Fibroblast of peridontal ligament (primary cell): ENCODE results near the gene PRPF31.
A peak's percentile ranks its signal among the peaks of the same experiment; 100 is the strongest.
"Not testable (repeated sequence)": the region's sequence is repeated elsewhere in the genome, so short reads cannot be mapped to it uniquely, and the experiment has no call there.

Experiments used
- DNase-seq: peaks from one replicate; pipeline ENCODE4 v3.0.0-alpha.2; 2010; ENCODE audit errors: extremely low read depth

Gene PRPF31

DNA sequence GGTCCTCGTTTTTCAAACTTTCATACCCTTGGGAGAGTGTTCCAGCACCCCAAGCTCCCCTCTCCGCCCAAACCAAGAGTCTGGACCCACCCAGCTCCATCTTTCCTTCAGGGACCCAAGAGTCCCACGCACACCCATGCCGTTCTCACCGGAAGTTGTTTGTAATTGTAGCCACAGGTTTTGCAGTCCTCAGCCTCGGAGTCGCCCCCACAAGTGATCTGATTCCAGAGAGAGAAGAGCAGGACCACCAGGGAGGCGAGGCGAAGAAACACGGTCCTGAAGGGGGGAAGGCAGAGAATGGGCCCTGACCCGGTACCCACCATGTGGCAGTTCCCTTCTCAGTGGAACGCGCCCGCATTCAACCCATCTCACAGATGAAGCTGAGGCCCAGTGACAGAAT lies 47.3 kb downstream of the PRPF31 start:
- DNase-seq: no peak

DNA sequence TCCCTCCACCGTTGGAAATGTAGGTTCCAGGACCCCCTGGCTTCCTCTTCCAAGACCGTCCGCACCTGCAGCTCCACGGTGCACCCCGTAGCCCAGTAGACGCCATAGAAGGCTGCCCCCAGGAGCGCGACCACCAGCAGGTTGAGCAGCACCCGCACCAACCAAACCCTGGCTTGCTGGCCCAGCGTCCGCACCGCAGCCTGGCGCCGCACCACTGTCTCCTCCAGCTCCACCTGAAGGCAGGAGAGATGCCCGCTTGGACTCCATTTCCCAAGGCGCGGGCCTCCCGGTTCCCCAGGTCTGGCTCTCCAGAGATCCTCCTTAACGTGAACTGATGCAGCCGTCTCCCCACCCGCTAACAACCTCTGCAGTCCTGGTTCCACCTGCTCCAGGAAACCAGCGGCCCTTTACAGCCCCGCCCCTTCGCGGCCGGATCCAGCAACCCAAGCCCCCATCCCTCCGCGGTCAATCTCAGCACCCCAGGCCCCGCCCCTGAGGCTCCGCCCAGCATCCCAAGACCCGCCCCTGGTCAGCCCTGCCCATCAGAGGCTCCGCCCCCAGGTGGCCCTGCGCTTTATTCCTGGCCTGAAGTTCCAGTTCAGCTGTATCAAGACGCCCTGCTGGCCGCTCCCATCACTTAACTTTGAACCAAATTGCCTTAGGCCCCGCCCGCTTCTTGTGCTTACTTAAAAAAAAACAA lies 49.0 kb downstream of the PRPF31 start:
- DNase-seq: no peak

DNA sequence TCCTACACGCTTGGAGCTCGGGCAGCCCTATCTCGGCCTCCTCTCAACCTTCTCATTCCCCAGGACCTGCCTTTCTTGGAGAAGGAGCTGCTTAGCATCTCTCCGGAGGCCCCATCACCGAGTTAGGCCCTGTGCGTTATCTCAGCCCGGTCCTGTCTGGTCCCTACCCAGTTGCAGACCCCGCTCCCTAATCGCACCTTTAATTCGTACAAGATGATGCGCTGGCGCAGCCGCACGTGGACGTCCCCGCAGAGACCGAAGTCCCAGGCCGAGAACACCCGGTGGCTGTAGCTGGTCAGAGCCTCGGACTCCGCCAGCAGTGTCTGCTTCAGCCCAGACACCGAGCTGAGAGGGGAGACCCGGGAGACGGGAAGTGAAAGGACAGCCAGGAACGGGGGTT lies 49.7 kb downstream of the PRPF31 start:
- no peak for DNase-seq

GRCh38 chr19:54168174-54168917 lies 52.8 kb downstream of the PRPF31 start:
- peak; percentile 83 for DNase-seq

DNA sequence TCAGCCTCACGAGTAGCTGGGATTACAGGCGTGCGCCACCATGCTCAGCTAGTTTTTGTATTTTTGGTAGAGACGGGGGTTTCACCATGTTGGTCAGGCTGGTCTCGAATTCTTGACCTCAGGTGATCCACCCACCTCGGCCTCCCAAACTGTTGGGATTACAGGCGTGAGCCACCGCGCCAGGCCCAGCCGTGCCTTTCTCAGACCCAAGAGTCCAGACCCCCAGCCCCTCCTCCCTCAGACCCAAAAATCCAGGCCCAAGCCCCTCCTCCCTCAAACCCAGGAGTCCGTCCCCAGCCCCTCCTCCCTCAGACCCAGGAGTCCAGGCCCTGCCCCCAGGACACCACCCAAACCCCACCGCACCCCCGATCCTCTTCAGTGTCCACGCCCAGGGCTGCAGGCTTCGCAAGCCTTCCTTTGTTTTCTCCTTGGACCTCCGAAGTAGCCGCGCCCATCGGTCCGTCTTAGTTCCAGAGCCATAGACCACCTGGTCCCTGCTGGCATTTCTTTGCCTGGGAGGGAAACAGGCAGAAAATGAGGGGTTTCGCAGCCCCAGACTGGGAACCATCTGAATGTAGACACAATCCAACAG lies 53.7 kb downstream of the PRPF31 start:
- DNase-seq: no peak

DNA sequence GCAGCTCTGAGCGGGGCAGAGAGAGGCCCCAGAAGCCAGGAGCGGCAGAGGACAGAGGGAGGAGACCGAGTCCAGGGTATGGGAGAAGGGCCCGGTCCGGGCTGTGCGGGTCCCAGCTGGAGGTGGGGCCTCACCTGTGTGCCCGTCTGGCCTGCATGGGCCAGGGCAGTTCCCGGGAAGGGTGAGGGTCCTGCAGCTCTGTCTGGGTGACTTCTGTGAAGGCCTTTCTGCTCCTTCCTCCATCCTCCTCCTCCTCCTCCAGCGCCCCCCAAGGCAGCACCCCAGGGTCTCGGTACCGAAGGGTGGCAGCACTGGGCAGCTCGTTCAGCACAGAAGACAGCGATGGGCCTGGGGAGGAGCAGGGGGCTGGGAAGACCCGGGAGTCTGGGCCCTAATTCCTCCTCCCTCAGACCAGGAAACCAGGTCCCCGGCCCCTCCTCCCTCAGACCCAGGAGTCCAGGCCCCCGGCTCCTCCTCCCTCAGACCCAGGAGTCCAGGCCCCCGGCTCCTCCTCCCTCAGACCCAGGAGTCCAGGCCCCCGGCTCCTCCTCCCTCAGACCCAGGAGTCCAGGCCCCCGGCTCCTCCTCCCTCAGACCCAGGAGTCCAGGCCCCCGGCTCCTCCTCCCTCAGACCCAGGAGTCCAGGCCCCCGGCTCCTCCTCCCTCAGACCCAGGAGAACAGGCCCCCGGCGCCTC lies 56.3 kb downstream of the PRPF31 start:
- DNase-seq: not testable (repeated sequence)

DNA sequence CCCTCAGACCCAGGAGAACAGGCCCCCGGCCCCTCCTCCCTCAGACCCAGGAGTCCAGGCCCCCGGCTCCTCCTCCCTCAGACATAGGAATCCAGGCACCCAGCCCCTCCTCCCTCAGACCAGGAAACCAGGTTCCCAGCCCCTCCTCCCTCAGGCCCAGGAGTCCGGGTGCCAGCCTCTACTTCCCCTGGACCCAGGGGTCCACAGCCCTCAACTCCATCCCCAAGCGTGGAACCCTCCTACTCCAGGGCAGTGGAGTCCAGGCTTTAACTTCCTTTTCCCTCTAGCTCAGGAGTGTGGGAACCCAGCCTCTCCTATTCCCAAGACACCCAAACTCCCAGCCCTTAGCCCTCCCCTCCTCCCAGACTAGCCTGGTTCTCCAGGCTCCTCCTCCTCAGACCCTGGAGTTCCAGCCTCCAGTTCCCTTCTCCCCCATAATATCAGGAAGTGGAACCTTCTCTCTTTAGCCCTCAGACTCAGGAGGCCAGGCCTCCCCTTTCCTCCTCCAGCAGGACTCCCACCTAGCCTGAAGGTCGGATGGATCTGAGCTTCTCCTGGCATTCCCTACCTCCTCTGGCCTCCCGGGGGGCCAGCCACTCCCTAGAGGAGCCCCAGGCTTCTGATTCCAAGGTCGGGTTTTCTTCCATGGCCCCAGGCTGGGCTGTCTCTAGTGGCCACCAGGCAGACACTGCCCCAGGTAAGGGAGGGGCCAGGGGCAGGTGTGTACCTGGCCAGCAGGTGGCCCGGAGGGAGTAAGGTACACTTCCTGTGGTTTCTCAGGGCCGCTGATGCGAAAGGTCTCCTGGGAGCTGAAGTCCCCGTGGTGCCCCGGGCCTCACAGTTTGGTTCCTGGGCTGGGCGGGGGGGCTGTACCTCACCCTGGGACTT lies 57.2 kb downstream of the PRPF31 start, which contains the start of gene TMC4:
TSS of gene TMC4 (minus strand) at position 690 of the 888 bp plus-strand sequence. CDS start at position 647, 43 bp downstream.
- peak; percentile 38 for DNase-seq

DNA sequence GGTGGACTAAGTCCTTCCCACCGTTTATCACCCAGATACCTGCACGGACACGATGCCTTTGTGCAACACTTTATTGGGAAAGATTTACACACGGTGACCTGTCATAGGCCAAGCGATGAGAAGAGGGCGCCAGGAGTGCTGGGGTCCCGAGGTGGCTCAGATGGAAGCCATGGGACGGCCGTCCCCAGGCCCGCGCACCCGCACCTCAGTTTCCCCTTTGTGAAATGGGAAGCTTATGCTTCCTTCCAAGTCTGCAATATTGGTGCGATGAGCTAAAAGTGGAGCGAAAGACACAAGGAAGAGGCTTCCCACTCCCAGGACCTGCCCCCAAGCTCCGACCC lies 57.8 kb downstream of the PRPF31 start:
- DNase-seq: no peak

DNA sequence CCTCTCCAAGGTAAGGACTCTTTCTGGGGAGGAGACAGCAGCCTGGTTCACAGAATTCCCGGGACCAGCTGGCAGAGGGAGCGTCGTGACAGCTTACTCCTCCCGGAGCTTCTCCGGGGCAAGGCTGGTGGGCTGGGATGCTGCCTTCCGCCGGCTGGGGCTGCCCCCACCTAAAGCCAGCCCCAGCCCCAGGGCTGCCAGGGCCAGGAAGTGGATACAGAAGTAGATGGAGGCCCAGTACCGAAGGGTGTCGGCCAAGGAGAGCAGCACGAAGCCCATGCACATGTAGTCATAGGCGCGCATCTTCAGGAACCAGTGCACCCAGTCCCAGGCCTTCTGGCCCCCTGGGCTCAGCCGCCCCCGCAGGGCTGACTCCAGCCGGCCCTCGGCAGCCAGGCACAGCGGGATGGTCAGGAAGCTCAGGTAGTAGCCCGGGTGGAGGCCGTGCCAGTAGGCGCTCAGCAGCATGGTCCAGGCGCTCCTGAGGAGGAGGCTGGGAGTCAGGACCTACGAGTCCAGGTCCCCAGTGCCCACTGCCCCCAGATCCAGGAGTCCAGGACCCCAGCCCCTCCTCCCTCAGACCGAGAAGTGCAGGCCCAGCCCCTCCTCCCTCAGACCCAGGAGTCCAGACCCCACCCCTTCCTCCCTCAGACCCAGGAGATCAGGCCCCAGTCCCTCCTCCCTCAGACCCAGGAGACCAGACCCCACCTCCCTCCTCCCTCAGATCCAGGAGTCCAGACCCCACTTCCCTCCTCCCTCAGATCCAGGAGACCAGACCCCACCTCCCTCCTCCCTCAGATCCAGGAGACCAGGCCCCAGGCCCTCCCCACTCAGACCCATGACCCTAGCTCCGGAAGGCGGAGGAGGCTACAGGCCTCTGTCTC lies 58.6 kb downstream of the PRPF31 start:
- no peak for DNase-seq

- DNase-seq: no peak
Measured at GRCh38 chr19:54178581-54179261, 63.2 kb downstream of the PRPF31 start.

- no peak for DNase-seq
Measured at GRCh38 chr19:54179262-54179852, 63.8 kb downstream of the PRPF31 start.

- DNase-seq: peak; percentile 61
Measured at GRCh38 chr19:54179921-54180461, 64.4 kb downstream of the PRPF31 start.

GRCh38 chr19:54180691-54181091 lies 65.1 kb downstream of the PRPF31 start:
- DNase-seq: no peak
